ENCODE results near the gene RECK. TPM values are rescaled to one million over a fixed set of nuclear protein-coding genes. Genes with fewer than 3 reads are reported as not detected.
A peak's percentile ranks its signal among the peaks of the same experiment; 100 is the strongest.

RECK gene
- total RNA-seq, 1 donor from 2014 or later = 5.7 TPM

- TF ChIP-seq, protein P1, sequence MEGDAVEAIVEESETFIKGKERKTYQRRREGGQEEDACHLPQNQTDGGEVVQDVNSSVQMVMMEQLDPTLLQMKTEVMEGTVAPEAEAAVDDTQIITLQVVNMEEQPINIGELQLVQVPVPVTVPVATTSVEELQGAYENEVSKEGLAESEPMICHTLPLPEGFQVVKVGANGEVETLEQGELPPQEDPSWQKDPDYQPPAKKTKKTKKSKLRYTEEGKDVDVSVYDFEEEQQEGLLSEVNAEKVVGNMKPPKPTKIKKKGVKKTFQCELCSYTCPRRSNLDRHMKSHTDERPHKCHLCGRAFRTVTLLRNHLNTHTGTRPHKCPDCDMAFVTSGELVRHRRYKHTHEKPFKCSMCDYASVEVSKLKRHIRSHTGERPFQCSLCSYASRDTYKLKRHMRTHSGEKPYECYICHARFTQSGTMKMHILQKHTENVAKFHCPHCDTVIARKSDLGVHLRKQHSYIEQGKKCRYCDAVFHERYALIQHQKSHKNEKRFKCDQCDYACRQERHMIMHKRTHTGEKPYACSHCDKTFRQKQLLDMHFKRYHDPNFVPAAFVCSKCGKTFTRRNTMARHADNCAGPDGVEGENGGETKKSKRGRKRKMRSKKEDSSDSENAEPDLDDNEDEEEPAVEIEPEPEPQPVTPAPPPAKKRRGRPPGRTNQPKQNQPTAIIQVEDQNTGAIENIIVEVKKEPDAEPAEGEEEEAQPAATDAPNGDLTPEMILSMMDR (IDR thresholded peaks at IDR 0.05) = no peak
- H3K27ac ChIP-seq = peak overlapping the region; percentile 46 to 82
- no peak overlapping the region for H3K4me3 ChIP-seq
- peaks cover 4 to 12% of the 10 kb centered on the region in 2 donors for H3K36me3 ChIP-seq
- no peaks in the 10 kb centered on the region for H3K9me3 ChIP-seq
- no peaks in the 10 kb centered on the region for H3K27me3 ChIP-seq
- H3K4me1 ChIP-seq = peaks cover 10 to 24% of the 10 kb centered on the region in 2 donors
- peak; percentile 59 to 83 for DNase-seq (ENCODE audit: low spot score in 2 of 2)
- intact Hi-C loops (cut with DNase I) = no loop called here
These were observed 114.8 kb downstream of the RECK start for GRCh38 chr9:36151316-36152210.

DNA sequence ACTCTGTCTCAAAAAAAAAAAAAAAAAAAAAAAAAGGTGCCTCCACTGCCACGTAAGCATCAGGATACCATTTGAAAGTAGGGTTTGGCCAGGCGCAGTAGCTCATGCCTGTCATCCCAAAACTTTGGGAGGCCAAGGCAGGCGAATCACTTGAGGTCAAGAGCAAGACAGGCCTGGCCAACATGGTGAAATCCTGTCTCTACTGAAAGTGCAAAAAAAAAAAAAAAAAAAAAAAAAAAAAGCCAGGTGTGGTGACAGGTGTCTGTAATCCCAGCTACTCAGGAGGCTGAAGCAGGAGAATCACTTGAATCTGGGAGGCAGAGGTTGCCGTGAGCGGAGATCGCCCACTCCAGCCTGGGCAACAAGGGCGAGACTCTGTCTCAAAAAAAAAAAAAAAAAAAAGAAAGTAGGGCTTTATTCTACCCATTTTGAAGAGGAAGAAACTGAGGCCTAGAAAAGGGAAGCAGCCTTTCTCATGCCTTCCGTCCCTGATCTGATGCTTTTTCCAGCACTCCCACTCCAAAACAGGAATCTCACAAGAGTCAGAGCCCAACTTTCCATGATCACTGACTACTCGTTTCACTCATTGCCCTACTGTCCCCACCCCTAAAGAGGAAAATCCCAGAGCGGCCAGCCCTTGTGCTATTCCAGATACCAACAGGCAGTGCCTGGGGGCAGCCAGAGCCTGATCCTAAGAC lies 116.2 kb downstream of the RECK start:
- H3K27me3 ChIP-seq = no peaks in the 10 kb centered on the region
- H3K4me1 ChIP-seq = peaks cover 8 to 20% of the 10 kb centered on the region in 2 donors
- H3K36me3 ChIP-seq = peaks cover 4 to 16% of the 10 kb centered on the region in 2 donors
- intact Hi-C loops (cut with DNase I) = no loop called here
- DNase-seq (ENCODE audit: low spot score in 2 of 2) = no peak
- no peak overlapping the region for H3K4me3 ChIP-seq
- peak overlapping the region; percentile 75 to 78 for H3K27ac ChIP-seq
- H3K9me3 ChIP-seq = no peaks in the 10 kb centered on the region
- TF ChIP-seq, protein P1 (IDR thresholded peaks at IDR 0.05) = no peak

DNA sequence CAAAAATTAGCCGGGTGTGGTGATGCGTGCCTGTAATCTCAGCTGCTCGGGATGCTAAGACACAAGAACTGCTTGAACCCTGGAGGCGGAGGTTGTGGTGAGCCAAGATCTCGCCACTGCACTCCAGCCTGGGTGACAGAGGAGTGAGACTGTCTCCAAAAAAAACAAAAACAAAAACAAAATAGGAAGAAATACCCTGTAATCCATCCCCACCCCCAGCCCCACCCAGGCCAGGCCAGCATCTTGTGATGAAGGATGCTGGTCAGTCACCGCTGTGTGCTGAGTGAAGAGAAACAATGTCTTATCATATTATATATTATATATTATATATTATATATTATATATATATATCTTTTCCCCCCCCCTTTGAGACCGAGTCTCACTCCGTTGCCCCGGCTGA lies 117.0 kb downstream of the RECK start:
- Histone ChIP-seq H3K4me1 (peaks cover 2 to 15% of the 10 kb centered on the region in 2 donors), H3K9me3 (no peaks in the 10 kb centered on the region), H3K27ac (peak overlapping the region; percentile 75 to 78), H3K27me3 (no peaks in the 10 kb centered on the region), H3K36me3 (peaks cover 4 to 16% of the 10 kb centered on the region in 2 donors), H3K4me3 (no peak overlapping the region)
- TF ChIP-seq, protein P1 (IDR thresholded peaks at IDR 0.05) = no peak
- no peak for DNase-seq (ENCODE audit: low spot score in 2 of 2)
- intact Hi-C loops (cut with DNase I) = no loop called here

GRCh38 chr9:36154331-36154952 lies 117.7 kb downstream of the RECK start:
- peak overlapping the region; percentile 75 to 78 for H3K27ac ChIP-seq
- intact Hi-C loops (cut with DNase I) = no loop called here
- no peak overlapping the region for H3K4me3 ChIP-seq
- H3K36me3 ChIP-seq = peaks cover 4 to 16% of the 10 kb centered on the region in 2 donors
- H3K9me3 ChIP-seq = no peaks in the 10 kb centered on the region
- H3K4me1 ChIP-seq = peaks cover 0 to 13% of the 10 kb centered on the region in 2 donors
- H3K27me3 ChIP-seq = no peaks in the 10 kb centered on the region
- DNase-seq (ENCODE audit: low spot score in 2 of 2) = no peak
- TF ChIP-seq, protein P1 (IDR thresholded peaks at IDR 0.05) = no peak

DNA sequence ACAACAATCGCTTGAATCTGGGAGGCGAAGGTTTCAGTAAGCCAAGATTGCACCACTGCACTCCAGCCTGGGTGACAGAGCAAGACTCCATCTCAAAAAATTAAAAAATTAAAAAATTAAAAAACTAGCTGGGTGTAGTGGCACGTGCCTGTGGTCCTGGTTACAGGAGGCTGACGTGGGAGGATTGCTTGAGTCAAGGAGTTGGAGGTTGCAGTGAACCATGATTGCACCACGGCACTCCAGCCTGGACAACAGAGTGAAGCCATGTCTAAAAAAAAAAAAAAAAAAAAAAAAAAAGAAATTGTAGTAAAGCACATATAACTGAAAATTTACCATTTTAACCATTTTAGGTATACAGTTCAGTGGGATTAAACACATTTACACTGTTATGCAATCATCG lies 119.4 kb downstream of the RECK start:
- TF ChIP-seq, protein P1 (IDR thresholded peaks at IDR 0.05) = no peak
- Histone ChIP-seq H3K27me3 (no peaks in the 10 kb centered on the region), H3K36me3 (peaks cover 4 to 15% of the 10 kb centered on the region in 2 donors), H3K9me3 (no peaks in the 10 kb centered on the region), H3K4me3 (no peak overlapping the region), H3K27ac (no peak overlapping the region), H3K4me1 (peaks cover 0 to 10% of the 10 kb centered on the region in 2 donors)
- intact Hi-C loops (cut with DNase I) = no loop called here
- no peak for DNase-seq (ENCODE audit: low spot score in 2 of 2)

Data from ascending aorta (tissue), 2 donors.